ENCODE measurements around the gene ZNF516. TPM values are rescaled to one million over a fixed set of nuclear protein-coding genes. Genes with fewer than 3 reads are reported as not detected.

The ZNF516 gene
- total and polyA plus RNA-seq, 2 of the 13 experiments (the other 11 are each of a cell fraction or from before 2014, with no cell fraction given), result 16.6 to 18.7 TPM

DNA sequence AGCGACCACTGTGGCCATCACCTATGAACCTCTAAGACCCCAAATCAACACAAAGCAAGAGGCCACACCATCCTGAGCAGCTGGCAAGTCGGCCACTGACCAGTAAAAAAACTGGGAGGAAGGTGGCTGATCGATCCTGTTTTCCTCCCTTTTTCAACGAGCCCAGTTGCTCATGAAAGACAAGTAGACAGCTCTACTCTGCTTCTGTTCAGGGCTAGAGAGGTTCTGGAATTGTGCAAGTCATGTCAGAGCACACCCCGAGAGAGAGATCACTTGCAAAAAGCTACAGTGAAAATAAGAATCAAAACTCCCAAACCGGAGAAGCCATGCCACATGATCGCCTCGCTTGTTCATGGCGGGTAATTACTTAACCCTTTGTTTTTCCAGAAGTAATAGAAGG, 34.6 kb downstream of the ZNF516 start (continued):
- no peak for TF ChIP-seq HMG20B (CRISPR knock-in tag; conservative IDR thresholded peaks at IDR 0.05)
- no peak for TF ChIP-seq ZNF510 (CRISPR knock-in tag; IDR thresholded peaks at IDR 0.05; ENCODE audit: low read depth)
- TF ChIP-seq, protein P1, sequence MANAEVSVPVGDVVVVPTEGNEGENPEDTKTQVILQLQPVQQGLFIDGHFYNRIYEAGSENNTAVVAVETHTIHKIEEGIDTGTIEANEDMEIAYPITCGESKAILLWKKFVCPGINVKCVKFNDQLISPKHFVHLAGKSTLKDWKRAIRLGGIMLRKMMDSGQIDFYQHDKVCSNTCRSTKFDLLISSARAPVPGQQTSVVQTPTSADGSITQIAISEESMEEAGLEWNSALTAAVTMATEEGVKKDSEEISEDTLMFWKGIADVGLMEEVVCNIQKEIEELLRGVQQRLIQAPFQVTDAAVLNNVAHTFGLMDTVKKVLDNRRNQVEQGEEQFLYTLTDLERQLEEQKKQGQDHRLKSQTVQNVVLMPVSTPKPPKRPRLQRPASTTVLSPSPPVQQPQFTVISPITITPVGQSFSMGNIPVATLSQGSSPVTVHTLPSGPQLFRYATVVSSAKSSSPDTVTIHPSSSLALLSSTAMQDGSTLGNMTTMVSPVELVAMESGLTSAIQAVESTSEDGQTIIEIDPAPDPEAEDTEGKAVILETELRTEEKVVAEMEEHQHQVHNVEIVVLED (CRISPR knock-in tag; IDR thresholded peaks at IDR 0.05; ENCODE audit: borderline replicate concordance), result no peak
- no peak for TF ChIP-seq MXI1 (IDR thresholded peaks at IDR 0.05; ENCODE audit: borderline replicate concordance, low read depth, low read length)
- no peak for TF ChIP-seq WIZ (CRISPR knock-in tag; IDR thresholded peaks at IDR 0.05)
- no peak for TF ChIP-seq THYN1 (CRISPR knock-in tag; IDR thresholded peaks at IDR 0.05; ENCODE audit: borderline replicate concordance, low read depth)
- TF ChIP-seq NRL (CRISPR knock-in tag; IDR thresholded peaks at IDR 0.05; ENCODE audit: borderline replicate concordance), result no peak
- no peak for TF ChIP-seq NR2F1 (CRISPR knock-in tag; IDR thresholded peaks at IDR 0.05)

DNA sequence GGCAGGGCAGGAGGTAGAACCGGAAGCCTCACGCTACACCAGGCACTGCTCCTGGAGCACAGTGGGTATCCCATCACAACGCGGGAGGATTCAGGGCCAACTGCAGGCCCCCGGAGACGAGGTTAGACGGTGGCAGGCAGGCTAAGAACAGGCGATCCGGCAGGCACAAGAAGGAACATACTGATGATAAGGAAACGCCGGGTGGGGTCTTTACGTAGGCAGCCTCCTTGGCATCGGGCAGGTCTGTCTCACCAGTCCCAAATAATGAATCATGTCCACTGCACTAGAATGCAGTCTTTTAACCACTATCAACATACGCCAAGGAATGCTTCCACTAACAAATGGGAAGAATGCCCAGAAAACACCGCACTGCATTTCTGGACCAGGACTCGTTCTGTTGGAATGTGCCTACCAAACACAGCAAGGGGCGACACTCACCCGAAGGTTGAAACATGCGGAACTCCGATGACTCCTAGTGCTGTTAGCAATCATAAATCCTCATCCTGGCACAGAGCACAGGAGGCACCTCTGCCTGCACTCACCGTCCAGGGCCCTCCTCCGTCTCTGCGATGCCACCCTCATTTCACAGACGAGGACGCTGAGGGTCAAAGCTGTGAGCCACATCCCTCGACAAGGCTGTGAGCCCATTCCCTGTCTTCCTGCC, 35.2 kb downstream of the ZNF516 start:
- Histone ChIP-seq H3K4me2 (ENCODE audit: low read depth, low read length) (no peak overlapping the region), H3K36me3 (replicated peaks in 1 of 2; ENCODE audit: control insufficient read depth in 1 of 2, insufficient read depth in 2 of 2, low read length in 2 of 2) (peaks cover 4 to 45% of the 10 kb centered on the region in 2 experiments; a peak in 4 of 5 replicates), H3K9ac (ENCODE audit: insufficient read depth, low read depth, low read length) (no peak overlapping the region), H4K20me1 (ENCODE audit: insufficient read depth, low read length) (peaks cover 86% of the 10 kb centered on the region), H3K27ac (ENCODE audit: extremely low read length, insufficient read depth, low read length) (no peak overlapping the region), H3K9me3 (ENCODE audit: low read length) (no peaks in the 10 kb centered on the region), H3K4me1 (ENCODE audit: insufficient read depth, low read length) (peaks cover 24% of the 10 kb centered on the region), H2AFZ (ENCODE audit: low read length) (no peak overlapping the region), H3K79me2 (ENCODE audit: insufficient read depth, low read length) (peaks cover 97% of the 10 kb centered on the region), H3K4me3 (replicated peaks in 1 of 3; ENCODE audit: insufficient read depth in 1 of 3, low read depth in 2 of 3, low read length in 3 of 3) (no peak overlapping the region), H3K27me3 (ENCODE audit: control insufficient read depth in 1 of 2, insufficient read depth in 2 of 2, low read length in 2 of 2) (no peaks in the 10 kb centered on the region)
- intact Hi-C loops (cut with micrococcal nuclease; ENCODE audit: unreplicated experiment), result no loop called here
- in situ Hi-C loops (cut with HindIII; ENCODE audit: extremely low pct_ligation_motif_present, low pct_unique_long_range_greater_than_20kb), result no loop called here
- ATAC-seq (no peak), FAIRE-seq (no peak), DNase-seq (ENCODE audit: low spot score) (no peak)
- 93% methylated on average over 26 of the region's 26 CpGs for WGBS (ENCODE audit: low lambda C conversion rate)
- POLR2A ChIA-PET, result no interaction called here
- CTCF ChIA-PET (ENCODE audit: low intra/inter-chr PET ratio, low total read pairs), result no interaction called here
- no TSS peak for BruUV-seq (replicated peaks)
- no peak for TF ChIP-seq PAWR (CRISPR knock-in tag; IDR thresholded peaks at IDR 0.05; ENCODE audit: borderline replicate concordance)
- TF ChIP-seq, protein P2, sequence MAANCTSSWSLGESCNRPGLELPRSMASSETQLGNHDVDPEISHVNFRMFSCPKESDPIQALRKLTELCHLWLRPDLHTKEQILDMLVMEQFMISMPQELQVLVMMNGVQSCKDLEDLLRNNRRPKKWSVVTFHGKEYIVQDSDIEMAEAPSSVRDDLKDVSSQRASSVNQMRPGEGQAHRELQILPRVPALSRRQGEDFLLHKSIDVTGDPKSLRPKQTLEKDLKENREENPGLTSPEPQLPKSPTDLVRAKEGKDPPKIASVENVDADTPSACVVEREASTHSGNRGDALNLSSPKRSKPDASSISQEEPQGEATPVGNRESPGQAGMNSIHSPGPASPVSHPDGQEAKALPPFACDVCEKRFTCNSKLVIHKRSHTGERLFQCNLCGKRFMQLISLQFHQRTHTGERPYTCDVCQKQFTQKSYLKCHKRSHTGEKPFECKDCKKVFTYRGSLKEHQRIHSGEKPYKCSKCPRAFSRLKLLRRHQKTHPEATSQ (CRISPR knock-in tag; IDR thresholded peaks at IDR 0.05; ENCODE audit: borderline replicate concordance), result no peak
- no peak for TF ChIP-seq MIXL1 (CRISPR knock-in tag; IDR thresholded peaks at IDR 0.05)
- TF ChIP-seq ZNF337 (CRISPR knock-in tag; IDR thresholded peaks at IDR 0.05; ENCODE audit: borderline replicate concordance, low read depth), result no peak
- no peak for TF ChIP-seq SNAI1 (CRISPR knock-in tag; IDR thresholded peaks at IDR 0.05; ENCODE audit: borderline replicate concordance)
- TF ChIP-seq SMAD1 (CRISPR knock-in tag; IDR thresholded peaks at IDR 0.05; ENCODE audit: borderline replicate concordance, low read depth), result no peak
- no peak for TF ChIP-seq MED8 (CRISPR knock-in tag; IDR thresholded peaks at IDR 0.05; ENCODE audit: insufficient replicate concordance)
- no peak for TF ChIP-seq ZFP90 (CRISPR knock-in tag; IDR thresholded peaks at IDR 0.05; ENCODE audit: borderline replicate concordance)
- no peak for TF ChIP-seq ZNF629 (CRISPR knock-in tag; conservative IDR thresholded peaks at IDR 0.05)
- TF ChIP-seq, protein P3, sequence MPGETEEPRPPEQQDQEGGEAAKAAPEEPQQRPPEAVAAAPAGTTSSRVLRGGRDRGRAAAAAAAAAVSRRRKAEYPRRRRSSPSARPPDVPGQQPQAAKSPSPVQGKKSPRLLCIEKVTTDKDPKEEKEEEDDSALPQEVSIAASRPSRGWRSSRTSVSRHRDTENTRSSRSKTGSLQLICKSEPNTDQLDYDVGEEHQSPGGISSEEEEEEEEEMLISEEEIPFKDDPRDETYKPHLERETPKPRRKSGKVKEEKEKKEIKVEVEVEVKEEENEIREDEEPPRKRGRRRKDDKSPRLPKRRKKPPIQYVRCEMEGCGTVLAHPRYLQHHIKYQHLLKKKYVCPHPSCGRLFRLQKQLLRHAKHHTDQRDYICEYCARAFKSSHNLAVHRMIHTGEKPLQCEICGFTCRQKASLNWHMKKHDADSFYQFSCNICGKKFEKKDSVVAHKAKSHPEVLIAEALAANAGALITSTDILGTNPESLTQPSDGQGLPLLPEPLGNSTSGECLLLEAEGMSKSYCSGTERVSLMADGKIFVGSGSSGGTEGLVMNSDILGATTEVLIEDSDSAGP (CRISPR knock-in tag; IDR thresholded peaks at IDR 0.05; ENCODE audit: borderline replicate concordance), result no peak
